Measurements from ENCODE around the gene NR6A1. TPM values are rescaled to one million over a fixed set of nuclear protein-coding genes. Genes with fewer than 3 reads are reported as not detected.

The NR6A1 gene
- total RNA-seq, 1 experiment from 2014 or later = 164 TPM

- no peak for ATAC-seq
- Mint-ChIP-seq H3K36me3 (no peaks in the 10 kb centered on the region), H3K4me3 (no peak overlapping the region; the same call in 1 of the 2 replicates), H3K27ac (no peak overlapping the region), H3K9me3 (no peaks in the 10 kb centered on the region), H3K27me3 (ENCODE audit: low read depth) (no peaks in the 10 kb centered on the region), H3K4me1 (peaks cover 60% of the 10 kb centered on the region)
- POLR2A ChIA-PET = no interaction called here
- CTCF ChIA-PET = no interaction called here
- DNase-seq (ENCODE audit: low spot score) = no peak
- TF ChIP-seq ZBTB43 (CRISPR knock-in tag; IDR thresholded peaks at IDR 0.05) = no peak
- no peak for TF ChIP-seq NFE2L1 (CRISPR knock-in tag; IDR thresholded peaks at IDR 0.05)
- no peak for TF ChIP-seq ETV6 (CRISPR knock-in tag; IDR thresholded peaks at IDR 0.05)
- TF ChIP-seq ZMAT4 (CRISPR knock-in tag; IDR thresholded peaks at IDR 0.05) = no peak
- TF ChIP-seq EMX1 (CRISPR knock-in tag; IDR thresholded peaks at IDR 0.05) = no peak
- no peak for TF ChIP-seq JUN (CRISPR knock-in tag; IDR thresholded peaks at IDR 0.05)
Observed at GRCh38 chr9:124695280-124695890, 75.7 kb downstream of the NR6A1 start.

- H3K9me3 Mint-ChIP-seq = no peaks in the 10 kb centered on the region
- H3K4me3 Mint-ChIP-seq = no peak overlapping the region
- TF ChIP-seq GABPB1 (CRISPR knock-in tag; IDR thresholded peaks at IDR 0.05) (0 out of 2 replicates have a peak, but pooled peaks have one; percentile 50), FOXP4 (CRISPR knock-in tag; IDR thresholded peaks at IDR 0.05) (no peak)
- no peaks in the 10 kb centered on the region for H3K36me3 Mint-ChIP-seq
- DNase-seq (ENCODE audit: low spot score) (no peak), ATAC-seq (no peak)
- peak overlapping the region; percentile 81; the same call in 1 of the 2 replicates for H3K27ac Mint-ChIP-seq
- peaks cover 58% of the 10 kb centered on the region for H3K4me1 Mint-ChIP-seq
- ChIA-PET CTCF (interaction anchor here (0.9 to 1.0 kb wide), 2 partner anchors 17 to 143 kb away, joined by 4 to 5 read pairs; no protein-coding TSS in a partner anchor), POLR2A (no interaction called here)
- no peaks in the 10 kb centered on the region for H3K27me3 Mint-ChIP-seq (ENCODE audit: low read depth)
Observed at GRCh38 chr9:124694414-124695279, 76.5 kb downstream of the NR6A1 start.

GRCh38 chr9:124693403-124693802, 77.7 kb downstream of the NR6A1 start:
- no peak for TF ChIP-seq JAZF1 (CRISPR knock-in tag; IDR thresholded peaks at IDR 0.05)
- DNase-seq (ENCODE audit: low spot score) = no peak
- H3K4me3 Mint-ChIP-seq = no peak overlapping the region
- no peaks in the 10 kb centered on the region for H3K27me3 Mint-ChIP-seq (ENCODE audit: low read depth)
- POLR2A ChIA-PET = no interaction called here
- H3K4me1 Mint-ChIP-seq = peaks cover 49% of the 10 kb centered on the region
- ATAC-seq = peak; percentile 72
- H3K36me3 Mint-ChIP-seq = peaks cover 2% of the 10 kb centered on the region; the same call in 1 of the 2 replicates
- H3K9me3 Mint-ChIP-seq = no peaks in the 10 kb centered on the region; the same call in 1 of the 2 replicates
- H3K27ac Mint-ChIP-seq = peak overlapping the region; percentile 56
- CTCF ChIA-PET = interaction anchor here (1.0 to 1.5 kb wide), 5 partner anchors 12 to 147 kb away, joined by 3 to 8 read pairs (median 4); no protein-coding TSS in a partner anchor

- Mint-ChIP-seq H3K27ac (no peak overlapping the region), H3K9me3 (no peaks in the 10 kb centered on the region; the same call in 1 of the 2 replicates), H3K36me3 (peaks cover 4% of the 10 kb centered on the region; the same call in 1 of the 2 replicates), H3K4me1 (peaks cover 6% of the 10 kb centered on the region), H3K4me3 (no peak overlapping the region), H3K27me3 (ENCODE audit: low read depth) (no peaks in the 10 kb centered on the region)
- CTCF ChIA-PET = no interaction called here
- ATAC-seq (no peak), DNase-seq (ENCODE audit: low spot score) (no peak)
- POLR2A ChIA-PET = no interaction called here
- TF ChIP-seq ZNF671 (CRISPR knock-in tag; IDR thresholded peaks at IDR 0.05) = no peak
- no peak for TF ChIP-seq ZMAT4 (CRISPR knock-in tag; IDR thresholded peaks at IDR 0.05)
- no peak for TF ChIP-seq E2F4 (CRISPR knock-in tag; IDR thresholded peaks at IDR 0.05; ENCODE audit: borderline replicate concordance, low read depth)
- no peak for TF ChIP-seq HMGA2 (CRISPR knock-in tag; IDR thresholded peaks at IDR 0.05)
- no peak for TF ChIP-seq ZNF423 (CRISPR knock-in tag; IDR thresholded peaks at IDR 0.05)
- TF ChIP-seq FOXK1 (CRISPR knock-in tag; IDR thresholded peaks at IDR 0.05) = no peak
- no peak for TF ChIP-seq ZNF138 (CRISPR knock-in tag; conservative IDR thresholded peaks at IDR 0.05)
- TF ChIP-seq ETV6 (CRISPR knock-in tag; IDR thresholded peaks at IDR 0.05) = no peak
- TF ChIP-seq ZNF512 (CRISPR knock-in tag; IDR thresholded peaks at IDR 0.05; ENCODE audit: borderline replicate concordance) = no peak
- no peak for TF ChIP-seq SMAD3 (CRISPR knock-in tag; IDR thresholded peaks at IDR 0.05; ENCODE audit: borderline replicate concordance)
Observed at GRCh38 chr9:124688238-124688904, 82.7 kb downstream of the NR6A1 start.

All from WTC11 (cell line).